ENCODE data around the gene MTFR2. TPM values are rescaled to one million over a fixed set of nuclear protein-coding genes. Genes with fewer than 3 reads are reported as not detected.

Gene MTFR2
- total and polyA plus RNA-seq, 4 donors, result 0.39 to 0.60 (median 0.56) TPM; not detected in 1

GRCh38 chr6:136282906-136283305, 32.8 kb upstream of the MTFR2 start:
- H3K9me3 ChIP-seq (ENCODE audit: control insufficient read depth, low read length), result no peaks in the 10 kb centered on the region
- intact Hi-C loops (cut with DNase I), result no loop called here

GRCh38 chr6:136280032-136280609, 30.0 kb upstream of the MTFR2 start:
- intact Hi-C loops (cut with DNase I), result no loop called here
- Histone ChIP-seq H3K27ac (ENCODE audit: low read depth in 1 of 2, low read length in 2 of 2) (no peak overlapping the region), H3K9me3 (ENCODE audit: control insufficient read depth, low read length) (no peaks in the 10 kb centered on the region), H3K27me3 (ENCODE audit: control insufficient read depth in 1 of 2, insufficient read depth in 2 of 2, low read length in 1 of 2) (no peaks in the 10 kb centered on the region), H3K4me3 (ENCODE audit: low read length in 2 of 2) (no peak overlapping the region), H3K36me3 (ENCODE audit: control insufficient read depth in 1 of 2, insufficient read depth in 2 of 2, low read length in 1 of 2) (no peaks in the 10 kb centered on the region), H3K4me1 (ENCODE audit: control insufficient read depth in 1 of 2, insufficient read depth in 2 of 2, low read length in 2 of 2) (peaks cover 1 to 5% of the 10 kb centered on the region in 2 donors)
- WGBS, 2 donors, result 53 to 54% methylated on average over 3 of the region's 3 CpGs
- DNase-seq, result no peak
- ATAC-seq (ENCODE audit: low FRiP score), result no peak

More at GRCh38 chr6:136282906-136283305, 32.8 kb upstream of the MTFR2 start:
- H3K36me3 ChIP-seq (ENCODE audit: control insufficient read depth in 1 of 2, insufficient read depth in 2 of 2, low read length in 1 of 2), result no peaks in the 10 kb centered on the region
- 44 to 46% methylated on average over 4 of the region's 4 CpGs for WGBS, 2 donors
- ATAC-seq (ENCODE audit: low FRiP score), result no peak
- no peak overlapping the region for H3K27ac ChIP-seq (ENCODE audit: low read depth in 1 of 2, low read length in 2 of 2)
- no peaks in the 10 kb centered on the region for H3K27me3 ChIP-seq (ENCODE audit: control insufficient read depth in 1 of 2, insufficient read depth in 2 of 2, low read length in 1 of 2)
- DNase-seq, result no peak
- no peak overlapping the region for H3K4me3 ChIP-seq (ENCODE audit: low read length in 2 of 2)
- peaks cover 5 to 7% of the 10 kb centered on the region in 2 donors for H3K4me1 ChIP-seq (ENCODE audit: control insufficient read depth in 1 of 2, insufficient read depth in 2 of 2, low read length in 2 of 2)

DNA sequence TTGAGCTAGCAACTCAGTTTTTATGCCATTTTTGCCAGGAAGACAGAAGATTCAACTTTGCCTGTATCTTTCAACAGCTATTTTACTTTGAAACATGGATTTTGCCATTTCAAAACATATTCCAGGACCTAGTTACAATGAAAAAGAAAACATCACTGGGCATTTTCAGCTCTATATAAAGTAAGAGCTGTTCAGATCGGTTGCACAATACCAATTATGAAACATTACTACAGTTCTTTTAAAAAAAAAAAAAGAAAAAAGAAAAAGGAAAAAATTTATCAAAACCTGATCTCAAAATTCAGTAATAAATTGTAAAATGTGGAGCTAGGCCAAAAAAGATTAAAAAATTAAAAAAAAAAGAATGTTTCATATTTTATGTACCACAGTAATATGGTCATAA, 24.0 kb upstream of the MTFR2 start:
- Histone ChIP-seq H3K4me3 (ENCODE audit: low read length in 2 of 2) (no peak overlapping the region), H3K4me1 (ENCODE audit: control insufficient read depth in 1 of 2, insufficient read depth in 2 of 2, low read length in 2 of 2) (no peaks in the 10 kb centered on the region), H3K9me3 (ENCODE audit: control insufficient read depth, low read length) (no peaks in the 10 kb centered on the region), H3K36me3 (ENCODE audit: control insufficient read depth in 1 of 2, insufficient read depth in 2 of 2, low read length in 1 of 2) (peaks cover 0 to 2% of the 10 kb centered on the region in 2 donors), H3K27ac (ENCODE audit: low read depth in 1 of 2, low read length in 2 of 2) (no peak overlapping the region), H3K27me3 (ENCODE audit: control insufficient read depth in 1 of 2, insufficient read depth in 2 of 2, low read length in 1 of 2) (no peaks in the 10 kb centered on the region)
- DNase-seq (no peak), ATAC-seq (ENCODE audit: low FRiP score) (no peak)
- 70 to 76% methylated on average over 1 of the region's 1 CpG for WGBS, 2 donors
- intact Hi-C loops (cut with DNase I), result no loop called here

GRCh38 chr6:136265101-136265500, 15.0 kb upstream of the MTFR2 start:
- Histone ChIP-seq H3K9me3 (ENCODE audit: control insufficient read depth, low read length) (no peaks in the 10 kb centered on the region), H3K4me3 (ENCODE audit: low read length in 2 of 2) (no peak overlapping the region), H3K4me1 (ENCODE audit: control insufficient read depth in 1 of 2, insufficient read depth in 2 of 2, low read length in 2 of 2) (peaks cover 0 to 5% of the 10 kb centered on the region in 2 donors), H3K27me3 (ENCODE audit: control insufficient read depth in 1 of 2, insufficient read depth in 2 of 2, low read length in 1 of 2) (no peaks in the 10 kb centered on the region), H3K27ac (ENCODE audit: low read depth in 1 of 2, low read length in 2 of 2) (no peak overlapping the region), H3K36me3 (ENCODE audit: control insufficient read depth in 1 of 2, insufficient read depth in 2 of 2, low read length in 1 of 2) (peaks cover 2 to 5% of the 10 kb centered on the region in 2 donors)
- WGBS, 2 donors, result 88 to 97% methylated on average over 1 of the region's 1 CpG
- no peak for DNase-seq
- intact Hi-C loops (cut with DNase I), result no loop called here
- no peak for ATAC-seq (ENCODE audit: low FRiP score)

GRCh38 chr6:136262940-136263339, 12.8 kb upstream of the MTFR2 start:
- H3K36me3 ChIP-seq (ENCODE audit: control insufficient read depth in 1 of 2, insufficient read depth in 2 of 2, low read length in 1 of 2), result peaks cover 2 to 5% of the 10 kb centered on the region in 2 donors
- intact Hi-C loops (cut with DNase I), result no loop called here
- no peaks in the 10 kb centered on the region for H3K9me3 ChIP-seq (ENCODE audit: control insufficient read depth, low read length)
- H3K27ac ChIP-seq (ENCODE audit: low read depth in 1 of 2, low read length in 2 of 2), result no peak overlapping the region
- DNase-seq, result no peak
- 24 to 33% methylated on average over 1 of the region's 1 CpG for WGBS, 2 donors
- no peak overlapping the region for H3K4me3 ChIP-seq (ENCODE audit: low read length in 2 of 2)
- no peaks in the 10 kb centered on the region for H3K27me3 ChIP-seq (ENCODE audit: control insufficient read depth in 1 of 2, insufficient read depth in 2 of 2, low read length in 1 of 2)
- ATAC-seq (ENCODE audit: low FRiP score), result no peak
- H3K4me1 ChIP-seq (ENCODE audit: control insufficient read depth in 1 of 2, insufficient read depth in 2 of 2, low read length in 2 of 2), result peaks cover 0 to 5% of the 10 kb centered on the region in 2 donors

- DNase-seq (no peak), ATAC-seq (ENCODE audit: low FRiP score) (no peak)
- Histone ChIP-seq H3K4me3 (ENCODE audit: low read length in 2 of 2) (no peak overlapping the region), H3K27me3 (ENCODE audit: control insufficient read depth in 1 of 2, insufficient read depth in 2 of 2, low read length in 1 of 2) (no peaks in the 10 kb centered on the region), H3K4me1 (ENCODE audit: control insufficient read depth in 1 of 2, insufficient read depth in 2 of 2, low read length in 2 of 2) (no peaks in the 10 kb centered on the region), H3K27ac (ENCODE audit: low read depth in 1 of 2, low read length in 2 of 2) (no peak overlapping the region), H3K36me3 (ENCODE audit: control insufficient read depth in 1 of 2, insufficient read depth in 2 of 2, low read length in 1 of 2) (no peaks in the 10 kb centered on the region), H3K9me3 (ENCODE audit: control insufficient read depth, low read length) (no peaks in the 10 kb centered on the region)
- intact Hi-C loops (cut with DNase I), result no loop called here
These were observed 4.8 kb upstream of the MTFR2 start for GRCh38 chr6:136254851-136255466.

GRCh38 chr6:136253734-136254133, 3.6 kb upstream of the MTFR2 start:
- H3K36me3 ChIP-seq (ENCODE audit: control insufficient read depth in 1 of 2, insufficient read depth in 2 of 2, low read length in 1 of 2), result no peaks in the 10 kb centered on the region
- H3K27me3 ChIP-seq (ENCODE audit: control insufficient read depth in 1 of 2, insufficient read depth in 2 of 2, low read length in 1 of 2), result no peaks in the 10 kb centered on the region
- WGBS, 2 donors, result 60 to 69% methylated on average over 6 of the region's 6 CpGs
- H3K4me1 ChIP-seq (ENCODE audit: control insufficient read depth in 1 of 2, insufficient read depth in 2 of 2, low read length in 2 of 2), result no peaks in the 10 kb centered on the region
- no peak for DNase-seq
- intact Hi-C loops (cut with DNase I), result no loop called here
- no peak for ATAC-seq (ENCODE audit: low FRiP score)
- H3K27ac ChIP-seq (ENCODE audit: low read depth in 1 of 2, low read length in 2 of 2), result no peak overlapping the region
- H3K9me3 ChIP-seq (ENCODE audit: control insufficient read depth, low read length), result no peaks in the 10 kb centered on the region
- H3K4me3 ChIP-seq (ENCODE audit: low read length in 2 of 2), result no peak overlapping the region

DNA sequence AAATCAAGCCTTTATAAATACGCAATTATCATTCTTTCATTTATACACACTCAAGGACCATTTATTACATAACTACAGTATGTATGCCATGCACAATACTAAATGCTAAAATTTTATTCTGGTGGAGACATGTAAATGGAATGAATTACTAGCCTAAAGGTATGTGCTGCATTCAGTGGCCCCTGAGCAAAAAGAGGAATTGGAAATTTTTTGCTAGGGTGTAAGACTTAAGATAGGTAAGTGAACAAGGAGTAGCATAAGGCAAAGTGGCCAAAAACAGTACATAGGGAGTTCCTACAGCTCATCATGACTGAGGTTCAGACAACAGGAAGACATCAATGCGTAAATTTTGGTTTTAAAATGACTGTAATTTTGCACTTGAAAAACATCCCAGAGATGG, 2.3 kb upstream of the MTFR2 start:
- no peaks in the 10 kb centered on the region for H3K27me3 ChIP-seq (ENCODE audit: control insufficient read depth in 1 of 2, insufficient read depth in 2 of 2, low read length in 1 of 2)
- no peak overlapping the region for H3K27ac ChIP-seq (ENCODE audit: low read depth in 1 of 2, low read length in 2 of 2)
- H3K4me3 ChIP-seq (ENCODE audit: low read length in 2 of 2), result no peak overlapping the region
- H3K36me3 ChIP-seq (ENCODE audit: control insufficient read depth in 1 of 2, insufficient read depth in 2 of 2, low read length in 1 of 2), result no peaks in the 10 kb centered on the region
- no peak for DNase-seq
- intact Hi-C loops (cut with DNase I), result no loop called here
- no peaks in the 10 kb centered on the region for H3K9me3 ChIP-seq (ENCODE audit: control insufficient read depth, low read length)
- H3K4me1 ChIP-seq (ENCODE audit: control insufficient read depth in 1 of 2, insufficient read depth in 2 of 2, low read length in 2 of 2), result no peaks in the 10 kb centered on the region
- ATAC-seq (ENCODE audit: low FRiP score), result no peak
- 59 to 69% methylated on average over 2 of the region's 2 CpGs for WGBS, 2 donors

DNA sequence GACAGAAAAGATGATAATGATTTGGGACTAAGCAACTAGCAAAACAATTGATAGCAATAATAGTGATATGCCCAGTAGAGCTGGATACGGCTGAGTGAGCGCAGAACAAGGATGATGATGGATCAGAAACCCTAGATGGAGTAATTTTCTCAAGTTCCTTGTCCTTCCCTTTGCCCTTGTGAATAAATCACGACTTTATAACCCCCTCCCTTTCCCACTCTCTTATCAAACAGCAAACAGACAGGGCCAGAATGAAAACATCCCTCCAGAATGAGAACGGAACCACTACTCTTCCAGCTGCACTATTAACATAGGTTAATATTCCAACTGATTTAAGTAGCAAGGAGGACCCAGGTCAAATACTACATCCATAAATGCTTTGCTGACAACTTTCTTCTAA, 1.3 kb upstream of the MTFR2 start:
- no peaks in the 10 kb centered on the region for H3K9me3 ChIP-seq (ENCODE audit: control insufficient read depth, low read length)
- H3K27ac ChIP-seq (ENCODE audit: low read depth in 1 of 2, low read length in 2 of 2), result no peak overlapping the region
- no peaks in the 10 kb centered on the region for H3K36me3 ChIP-seq (ENCODE audit: control insufficient read depth in 1 of 2, insufficient read depth in 2 of 2, low read length in 1 of 2)
- DNase-seq (no peak), ATAC-seq (ENCODE audit: low FRiP score) (no peak)
- no peaks in the 10 kb centered on the region for H3K27me3 ChIP-seq (ENCODE audit: control insufficient read depth in 1 of 2, insufficient read depth in 2 of 2, low read length in 1 of 2)
- H3K4me3 ChIP-seq (ENCODE audit: low read length in 2 of 2), result peak overlapping the region in 1 of 2 donors; percentile 67
- 27 to 31% methylated on average over 4 of the region's 4 CpGs for WGBS, 2 donors
- intact Hi-C loops (cut with DNase I), result loop anchor here in 1 of 2 donors (2.0 kb wide), 1 partner anchor 37 kb away; the partner anchor contains the start of gene BCLAF1
- no peaks in the 10 kb centered on the region for H3K4me1 ChIP-seq (ENCODE audit: control insufficient read depth in 1 of 2, insufficient read depth in 2 of 2, low read length in 2 of 2)
